ENCODE measurements around the gene MGST3.
"Not testable (repeated sequence)": the region's sequence is repeated elsewhere in the genome, so short reads cannot be mapped to it uniquely, and the experiment has no call there.

Gene MGST3

DNA sequence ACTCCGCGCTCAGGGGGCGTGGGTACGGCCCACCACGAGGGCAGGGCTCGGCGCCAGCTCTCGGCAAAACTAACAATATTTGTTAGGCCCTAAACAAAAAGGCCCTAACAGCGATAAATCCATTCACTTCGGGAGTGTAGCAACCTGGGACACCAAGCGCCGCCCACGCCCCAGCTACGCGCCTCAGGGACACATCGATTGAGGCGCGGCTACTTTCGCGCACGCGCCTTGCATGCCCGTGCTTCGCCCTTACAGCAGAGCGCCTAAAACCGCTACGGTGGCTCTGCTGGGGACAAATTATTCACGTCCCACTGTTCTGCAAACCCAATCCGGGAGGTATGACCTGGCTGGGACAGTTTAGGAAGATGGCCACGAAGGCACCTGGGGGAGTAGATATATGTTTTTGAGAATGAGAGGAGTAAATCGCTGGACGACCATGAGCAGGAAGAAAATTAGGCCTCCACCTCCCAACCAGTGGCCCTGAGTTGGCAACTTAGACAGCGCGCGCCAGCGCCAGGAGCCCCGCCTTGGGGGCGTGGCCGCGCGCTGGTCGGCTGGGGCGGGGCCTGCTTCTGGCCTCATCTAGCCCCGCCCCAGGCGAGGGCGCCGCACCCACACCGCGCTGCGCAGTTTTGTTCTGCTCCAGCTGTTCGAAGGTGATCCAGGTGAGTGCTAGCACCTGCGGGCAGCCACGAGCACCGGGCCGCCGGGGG lies at the start of gene MGST3:
Gene MGST3 (plus strand): TSS at position 606 of the 713 bp plus-strand sequence. CDS start 18,614 bp downstream, outside the sequence.
- peak; percentile 97 for DNase-seq

DNA sequence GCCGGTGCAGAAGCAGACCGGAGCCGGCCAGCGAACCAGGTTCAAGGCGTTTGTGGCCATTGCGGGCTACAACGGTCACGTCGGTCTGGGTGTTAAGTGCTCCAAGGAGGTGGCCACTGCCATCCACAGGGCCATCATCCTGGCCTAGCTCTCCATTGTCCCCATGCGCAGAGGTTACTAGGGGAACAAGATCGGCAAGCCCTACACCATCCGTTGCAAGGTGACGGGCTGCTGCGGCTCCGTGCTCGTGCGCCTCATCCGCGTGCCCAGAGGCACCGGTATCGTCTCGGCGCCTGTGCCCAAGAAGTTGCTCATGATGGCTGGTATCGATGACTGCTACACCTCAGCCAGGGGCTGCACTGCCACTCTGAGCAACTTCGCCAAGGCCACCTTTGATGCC lies 49.1 kb upstream of the MGST3 start:
- no peak for DNase-seq

DNA sequence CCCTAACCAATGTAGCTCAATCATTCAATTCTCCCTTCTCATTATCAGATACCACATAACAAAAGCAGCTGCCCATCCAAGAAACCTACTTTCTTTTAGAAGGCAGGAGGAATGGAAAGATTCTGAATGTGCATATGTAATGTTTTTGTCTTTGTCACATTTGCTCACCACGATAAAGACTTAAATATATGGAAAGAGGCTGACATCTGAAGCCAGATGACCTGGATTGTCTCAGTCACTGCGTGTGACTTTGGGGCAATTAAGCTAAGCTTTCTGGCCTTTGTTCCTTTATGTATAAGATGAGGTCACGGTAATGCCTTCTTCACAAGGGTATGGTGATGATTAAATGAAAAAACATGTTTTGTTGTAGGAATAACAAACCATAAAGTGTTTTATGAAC lies 44.6 kb upstream of the MGST3 start:
- DNase-seq, result no peak

DNA sequence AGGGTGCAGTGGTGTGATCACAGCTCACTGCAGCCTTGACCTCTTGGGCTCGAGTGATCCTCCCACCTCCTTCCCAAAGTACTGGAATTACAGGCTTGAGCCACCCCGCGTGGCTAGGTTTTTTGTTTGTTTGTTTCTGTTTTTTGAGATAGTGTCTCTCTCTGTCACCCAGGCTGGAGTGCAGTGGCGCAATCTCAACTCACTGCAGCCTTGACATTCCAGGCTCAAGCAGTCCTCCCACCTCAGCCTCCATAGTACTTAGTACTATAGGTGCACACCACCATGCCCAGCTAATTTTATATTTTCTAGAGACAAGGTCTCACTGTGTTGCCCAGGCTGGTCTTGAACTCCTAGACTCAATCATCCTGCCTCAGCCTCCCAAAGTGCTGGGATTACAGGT lies 39.6 kb upstream of the MGST3 start:
- DNase-seq, result not testable (repeated sequence)

DNA sequence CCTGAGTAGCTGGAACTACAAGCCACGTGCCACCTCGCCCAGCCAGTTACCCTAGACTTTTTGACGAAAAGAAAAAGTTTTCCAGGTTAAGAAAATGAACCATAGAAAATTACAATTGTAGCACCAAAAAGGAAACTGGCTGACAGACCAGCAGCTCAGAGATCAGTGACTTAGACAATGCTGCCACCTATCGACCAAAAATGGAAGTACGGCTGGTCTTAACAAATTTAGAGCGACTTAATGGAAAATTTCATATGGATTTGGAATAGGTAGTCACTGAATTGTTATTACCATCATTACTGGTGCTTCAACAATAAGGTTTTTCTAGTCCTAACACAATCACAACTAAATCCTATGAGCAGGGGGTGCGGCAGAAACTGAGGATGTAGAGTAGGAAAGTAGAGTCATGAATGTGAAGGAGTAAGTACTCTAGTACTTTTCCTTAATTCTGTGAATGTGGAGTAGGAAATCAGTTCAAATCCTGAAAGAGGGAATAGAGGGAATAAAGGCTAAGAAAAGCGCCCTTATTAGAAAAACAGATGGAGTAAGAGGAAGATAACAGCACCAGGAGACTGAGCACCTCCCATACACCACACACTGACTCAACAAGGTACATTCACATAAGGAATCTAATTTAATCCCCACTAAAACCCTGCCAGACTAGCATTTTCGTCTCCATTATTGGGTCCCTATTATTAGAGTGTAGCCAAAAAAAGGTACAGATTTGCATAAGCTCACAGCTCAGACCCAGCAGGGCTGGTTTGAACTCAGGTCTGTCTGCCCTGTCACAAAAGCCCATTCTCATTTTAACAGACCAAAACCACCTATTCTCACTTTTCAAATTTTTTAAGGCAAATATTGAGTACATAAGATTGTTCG lies 37.9 kb upstream of the MGST3 start:
- peak; percentile 89 for DNase-seq

DNA sequence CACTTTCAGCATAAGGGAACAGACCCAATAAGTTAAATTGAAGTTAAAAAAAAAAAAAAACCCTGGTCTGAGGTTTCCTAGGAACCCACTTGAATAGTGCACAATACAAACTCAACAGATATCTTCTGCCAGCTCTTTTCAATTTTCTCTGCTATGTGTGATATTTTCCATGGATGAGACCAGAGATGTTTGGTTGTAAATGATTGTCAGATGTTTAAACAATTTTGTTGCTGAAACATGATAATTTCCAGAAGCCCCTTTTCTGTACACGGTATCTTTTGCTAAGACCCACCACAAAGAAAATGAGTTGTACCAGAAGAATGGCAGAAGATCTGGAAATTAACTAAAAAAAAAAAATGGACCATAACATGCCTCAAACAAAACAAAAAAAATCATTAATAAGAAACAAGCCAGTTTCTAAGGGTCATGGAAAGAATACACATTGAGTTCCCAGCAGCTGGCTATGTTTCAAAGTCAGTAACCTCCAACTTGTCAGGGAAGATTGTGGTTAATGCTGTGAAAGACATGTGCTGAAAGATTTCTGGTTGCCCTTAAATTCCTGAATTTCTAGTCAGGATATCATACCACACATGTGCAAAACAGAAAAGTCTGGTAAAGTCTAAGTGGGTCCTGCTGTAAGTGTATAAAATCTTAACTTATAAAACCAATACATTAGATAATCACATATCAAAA lies 35.6 kb upstream of the MGST3 start:
- no peak for DNase-seq

DNA sequence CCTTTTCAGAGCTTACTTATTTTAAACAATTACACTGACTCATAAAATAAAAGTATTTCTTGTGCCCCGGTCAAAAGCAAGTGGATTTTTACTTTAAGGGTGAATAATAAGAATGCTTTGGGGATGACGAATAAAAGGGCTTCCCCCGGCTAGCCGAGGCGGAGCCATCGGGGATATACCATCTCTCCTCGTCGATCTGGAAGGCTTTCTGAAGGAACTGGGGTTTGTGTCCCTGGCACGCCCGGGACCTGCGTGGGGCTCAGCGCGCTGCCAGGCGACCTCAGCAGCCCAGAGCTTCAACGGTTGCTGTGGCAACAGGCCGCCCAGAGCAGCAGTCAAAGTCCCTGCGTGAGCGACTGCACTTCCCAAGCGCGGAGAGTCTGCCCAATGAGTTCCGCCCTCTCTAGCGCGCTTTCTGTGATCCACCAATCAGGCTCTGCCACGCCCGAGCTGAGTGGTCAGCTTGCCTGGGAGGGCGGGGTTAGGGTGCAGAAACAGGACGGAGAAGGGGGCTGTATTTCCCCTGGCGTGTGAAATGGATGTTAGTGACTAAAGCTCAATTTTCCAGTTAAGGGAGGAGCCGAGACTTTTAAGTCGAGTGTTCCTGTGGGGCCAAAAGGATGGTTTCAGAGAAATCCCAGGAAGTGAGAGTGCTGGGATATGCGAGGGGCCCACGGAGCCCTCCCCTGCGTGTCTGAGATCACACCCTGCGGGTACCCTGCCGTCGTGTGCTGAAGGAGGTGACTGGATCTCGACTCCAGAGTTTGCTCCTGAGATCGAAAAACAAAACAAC lies 33.0 kb upstream of the MGST3 start:
- peak; percentile 97 for DNase-seq

DNA sequence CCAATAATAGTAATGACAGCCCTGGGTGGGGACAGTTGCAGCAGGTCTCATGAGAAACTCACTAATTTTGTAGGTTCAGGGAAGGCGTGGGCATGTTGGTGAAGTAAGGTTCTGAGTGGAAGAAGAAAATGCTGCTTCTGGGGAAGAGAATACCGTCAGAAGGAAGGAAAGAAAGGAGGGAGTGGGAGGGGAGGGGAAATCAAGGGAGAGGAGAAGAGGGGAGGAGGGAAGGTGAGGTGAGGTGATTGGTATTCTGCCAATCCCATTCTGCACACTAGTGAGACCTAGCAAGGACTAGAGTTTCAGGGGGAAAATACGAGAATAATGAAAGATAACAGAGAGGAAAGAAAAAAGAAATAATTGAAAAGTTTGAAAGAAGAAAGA lies 32.4 kb upstream of the MGST3 start:
- DNase-seq, result no peak

DNA sequence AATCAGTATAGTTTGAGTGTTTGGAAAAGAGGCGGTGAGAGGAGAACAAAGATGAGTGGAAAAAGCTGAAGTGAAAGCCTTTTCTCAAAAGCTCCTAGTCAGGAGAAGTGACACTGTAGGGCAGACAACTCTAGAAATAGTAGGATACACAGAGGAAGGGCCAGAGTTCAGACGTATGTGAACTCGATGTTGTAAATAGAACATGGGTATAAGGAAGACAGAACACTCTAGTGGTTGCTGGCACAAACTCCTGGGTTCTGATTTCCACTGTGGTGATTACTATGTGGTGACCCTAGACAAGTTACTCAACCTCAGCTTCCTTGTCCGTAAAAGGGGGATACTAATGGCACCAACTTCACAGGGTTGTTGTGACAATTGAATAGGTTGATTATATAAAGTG lies 30.2 kb upstream of the MGST3 start:
- no peak for DNase-seq

DNA sequence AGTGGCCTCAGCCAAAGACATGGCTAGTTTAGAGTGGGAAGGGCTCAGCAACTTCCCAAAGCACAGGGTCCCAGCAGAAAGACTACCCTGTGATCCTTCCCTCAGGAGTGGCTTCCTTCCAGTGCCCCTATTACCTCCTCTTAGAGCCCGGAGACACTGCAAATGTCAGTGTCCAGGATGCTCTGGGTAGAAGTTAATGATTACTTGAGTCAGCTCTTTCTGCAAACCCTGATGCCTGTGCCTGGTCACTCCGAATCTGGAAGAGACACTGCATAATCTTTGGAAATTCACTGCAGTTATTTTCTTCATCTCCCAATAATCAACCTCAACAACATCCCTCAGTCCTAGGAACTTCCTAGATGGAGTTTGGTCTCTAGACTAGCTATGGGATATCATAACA lies 27.2 kb upstream of the MGST3 start:
- no peak for DNase-seq

DNA sequence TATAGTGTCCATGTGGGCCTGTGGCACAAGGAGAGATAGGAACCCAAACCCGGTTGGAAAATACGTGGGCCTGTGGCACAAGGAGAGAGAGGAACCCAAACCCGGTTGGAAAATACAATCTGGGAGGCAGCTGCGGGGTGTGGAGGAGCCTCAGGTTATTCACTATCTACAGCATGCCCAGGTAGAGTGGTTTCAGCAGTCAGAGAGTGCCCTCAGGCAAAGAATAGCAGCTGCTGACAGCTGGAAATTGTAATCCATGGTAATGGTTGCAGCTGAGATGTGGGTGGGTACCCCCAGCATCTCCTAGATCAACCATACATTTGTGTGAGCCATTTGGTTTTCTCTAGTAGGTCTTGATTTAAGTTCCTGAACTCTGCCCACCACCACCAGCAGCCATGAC lies 25.8 kb upstream of the MGST3 start:
- DNase-seq, result no peak

DNA sequence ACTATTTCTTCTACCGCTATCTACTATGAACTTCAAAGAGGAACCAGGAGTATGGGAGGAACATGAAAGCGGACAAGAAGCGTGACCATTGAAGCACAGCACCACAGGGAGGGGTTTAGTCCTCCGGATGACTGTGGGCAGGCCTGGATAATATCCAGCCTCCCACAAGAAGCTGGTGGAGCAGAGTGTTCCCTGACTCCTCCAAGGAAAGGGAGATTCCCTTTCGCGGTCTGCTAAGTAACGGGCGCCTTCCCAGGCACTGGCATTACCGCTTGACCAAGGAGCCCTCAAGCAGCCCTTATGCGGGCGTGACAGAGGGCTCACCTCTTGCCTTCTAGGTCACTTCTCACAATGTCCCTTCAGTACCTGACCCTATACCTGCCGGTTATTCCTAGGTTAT lies 24.4 kb upstream of the MGST3 start:
- DNase-seq, result not testable (repeated sequence)

DNA sequence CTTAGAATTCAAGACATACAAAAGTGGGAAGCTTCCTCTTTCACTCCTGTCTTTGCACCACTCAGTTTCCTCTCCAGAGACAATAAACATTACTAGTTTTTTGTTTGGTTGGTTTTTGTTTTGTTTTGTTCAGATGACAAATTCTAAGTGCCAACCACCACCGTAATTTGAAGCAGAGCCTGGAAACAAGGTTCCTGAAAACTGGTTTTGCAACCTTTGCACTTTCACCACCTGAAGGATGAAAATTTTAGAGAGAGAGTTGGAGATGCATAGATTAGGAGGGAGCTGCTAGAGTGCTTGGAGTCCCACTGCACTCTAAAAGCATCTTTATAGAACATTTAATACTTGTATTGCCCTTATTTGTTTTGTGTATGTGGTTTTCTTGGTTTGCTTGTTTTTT lies 20.2 kb upstream of the MGST3 start:
- no peak for DNase-seq

DNA sequence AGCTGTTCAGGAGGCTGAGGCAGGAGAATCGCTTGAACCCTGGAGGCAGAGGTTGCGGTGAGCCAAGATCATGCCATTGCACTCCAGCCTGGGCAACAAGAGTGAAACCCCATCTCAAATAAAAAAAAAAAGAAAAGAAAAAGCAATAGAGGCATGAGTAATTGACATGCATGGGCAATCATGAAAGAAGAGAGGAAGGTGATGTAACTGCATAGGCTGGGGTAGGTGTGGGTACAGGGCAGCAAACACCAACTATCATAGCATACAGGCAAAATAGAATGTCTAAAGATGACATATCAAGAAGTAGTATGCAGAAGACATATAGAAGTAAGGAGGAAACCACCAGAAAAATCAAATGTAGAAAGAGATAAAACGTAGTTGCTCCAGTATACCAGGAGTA lies 19.0 kb upstream of the MGST3 start:
- DNase-seq, result no peak

DNA sequence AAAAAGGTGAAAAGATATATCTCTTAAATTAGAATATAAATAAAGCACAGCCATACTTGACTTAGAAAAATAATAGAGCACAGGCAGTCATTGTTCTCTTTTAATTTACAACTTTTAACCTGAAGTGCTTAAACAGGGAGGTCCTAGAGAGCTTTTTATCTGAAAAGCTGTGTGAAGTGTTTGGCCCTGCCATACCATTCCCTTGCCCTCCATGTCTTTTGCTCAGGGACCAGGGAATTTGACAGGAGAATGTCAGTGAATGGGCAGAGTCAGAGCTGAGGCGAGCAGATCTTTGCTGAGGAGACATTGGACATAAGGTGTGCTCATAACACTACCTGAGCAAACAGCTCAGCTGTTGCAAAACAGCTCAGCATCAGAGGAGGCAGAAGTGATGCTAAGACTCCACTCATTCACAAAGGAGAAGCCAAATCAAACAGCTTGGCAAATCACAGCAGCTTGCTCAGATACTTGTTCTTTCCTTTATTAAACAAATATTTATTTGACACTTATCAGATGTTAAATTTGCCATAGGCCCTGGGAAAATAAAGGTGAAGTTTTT lies 14.9 kb upstream of the MGST3 start:
- no peak for DNase-seq

DNA sequence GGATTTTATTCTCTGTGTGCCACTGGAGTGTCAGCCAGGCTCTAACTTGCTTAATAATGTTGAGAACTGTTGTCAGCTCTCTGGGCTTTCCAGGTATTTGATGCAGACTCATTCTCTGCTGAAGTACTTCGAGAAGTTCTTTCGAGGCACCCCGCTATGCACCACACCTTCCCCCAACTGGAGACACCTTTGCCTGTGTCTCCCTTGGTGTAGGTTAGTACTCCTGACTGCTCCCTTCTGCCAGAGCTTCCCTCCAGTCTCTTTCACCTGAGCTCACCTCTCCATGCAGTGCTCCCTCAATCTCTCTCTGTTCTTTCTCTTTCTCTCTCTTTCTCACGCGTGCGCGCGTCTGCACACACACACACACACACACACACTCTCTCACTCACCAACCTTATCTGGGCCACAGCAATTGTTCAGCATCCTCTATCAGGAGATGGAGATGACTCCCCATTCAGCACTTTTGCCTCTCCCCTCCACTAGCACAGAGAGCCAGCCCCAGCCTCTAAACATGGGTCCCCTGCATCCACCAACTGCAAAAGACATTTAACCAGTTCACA lies 14.0 kb upstream of the MGST3 start:
- no peak for DNase-seq

DNA sequence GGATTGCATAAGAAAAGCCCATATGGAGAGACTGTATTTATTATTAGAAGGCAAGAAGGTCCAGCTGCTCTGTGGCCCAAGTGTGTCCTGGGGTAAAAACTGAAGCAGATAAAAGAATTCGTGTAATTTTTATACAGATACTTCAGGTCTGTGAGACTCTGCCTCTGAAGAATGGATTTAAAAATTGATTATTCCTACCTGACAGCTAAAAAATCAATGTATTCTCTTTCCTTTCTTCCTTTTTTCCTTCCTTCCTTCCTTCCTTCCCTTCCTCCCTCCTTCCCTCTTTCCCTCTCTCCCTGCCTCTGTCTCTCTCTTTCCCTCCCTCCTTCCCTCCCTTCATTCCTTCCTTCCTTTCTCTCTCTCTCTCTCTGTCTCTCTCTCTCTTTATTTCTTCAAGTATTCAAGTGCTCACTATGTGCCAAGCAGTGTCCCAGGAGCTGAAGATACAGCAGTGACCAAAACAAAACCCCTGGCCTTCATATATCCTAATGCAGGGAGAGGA lies 11.3 kb upstream of the MGST3 start:
- no peak for DNase-seq

DNA sequence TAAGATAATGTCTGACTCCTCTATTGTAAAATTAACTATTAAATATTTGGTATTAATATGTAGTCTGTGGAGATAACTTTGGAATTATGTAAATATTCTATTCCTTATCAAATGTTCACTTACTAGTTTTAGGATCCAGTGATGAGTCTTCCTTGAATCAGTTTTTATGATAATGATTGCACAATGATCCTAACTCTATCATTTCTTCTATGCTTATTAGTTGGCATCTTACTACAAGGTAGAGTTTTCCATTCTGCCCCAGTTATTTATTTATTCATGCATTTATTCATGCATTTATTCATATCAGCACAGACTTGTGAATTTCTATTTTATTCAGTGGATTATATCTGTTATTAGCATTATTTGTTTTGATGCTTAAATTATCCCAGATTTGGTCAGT lies 7.4 kb upstream of the MGST3 start:
- no peak for DNase-seq

DNA sequence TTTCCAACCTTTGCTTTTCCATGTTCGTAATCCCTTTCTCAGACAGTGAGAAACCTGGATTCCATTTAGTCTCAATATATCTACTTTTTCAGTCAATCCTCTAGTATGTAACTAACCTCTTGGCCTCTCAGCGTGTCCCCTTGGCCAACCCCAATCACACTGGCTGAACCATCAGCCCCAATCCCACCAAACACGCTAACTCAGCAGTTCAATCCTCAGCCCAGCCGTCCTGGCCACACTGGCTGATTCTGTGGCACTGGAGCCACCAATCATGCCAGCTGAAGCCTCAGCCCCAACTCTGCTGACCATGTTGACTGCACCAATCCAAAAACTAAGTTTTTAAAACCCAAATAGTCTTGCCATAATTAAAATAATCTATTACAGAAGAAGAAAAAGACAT lies 6.6 kb upstream of the MGST3 start:
- no peak for DNase-seq

DNA sequence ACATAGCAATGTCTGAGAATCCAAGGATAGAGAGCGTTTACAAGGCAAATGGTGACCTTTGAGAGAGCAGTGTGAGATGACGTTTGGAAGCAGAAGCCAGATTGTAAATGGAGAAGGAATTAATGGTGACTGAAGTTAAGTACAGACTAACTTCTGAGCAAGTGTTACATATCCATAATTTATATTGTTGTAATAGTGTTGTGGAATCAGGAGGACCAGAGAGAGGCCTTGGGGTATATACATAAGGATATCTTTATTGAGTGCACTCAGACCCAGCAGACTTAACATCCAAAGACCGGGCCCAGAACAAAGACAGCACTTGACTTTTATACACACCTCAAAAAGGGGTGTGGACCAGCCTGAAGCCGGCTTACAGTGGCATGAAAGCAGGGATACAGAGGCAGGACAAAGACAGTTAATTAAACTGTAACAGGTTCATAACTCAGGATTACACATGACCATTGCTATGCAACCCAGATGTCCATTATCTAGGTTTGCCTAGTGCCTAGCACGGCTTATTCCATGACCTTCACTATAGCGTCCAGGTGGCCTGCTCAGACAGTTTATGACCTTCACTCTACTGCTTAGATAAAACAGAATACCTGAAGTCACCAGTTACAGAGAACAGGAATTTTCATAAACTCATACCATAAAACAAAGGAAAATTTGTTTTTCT lies 2.7 kb upstream of the MGST3 start:
- DNase-seq, result no peak

DNA sequence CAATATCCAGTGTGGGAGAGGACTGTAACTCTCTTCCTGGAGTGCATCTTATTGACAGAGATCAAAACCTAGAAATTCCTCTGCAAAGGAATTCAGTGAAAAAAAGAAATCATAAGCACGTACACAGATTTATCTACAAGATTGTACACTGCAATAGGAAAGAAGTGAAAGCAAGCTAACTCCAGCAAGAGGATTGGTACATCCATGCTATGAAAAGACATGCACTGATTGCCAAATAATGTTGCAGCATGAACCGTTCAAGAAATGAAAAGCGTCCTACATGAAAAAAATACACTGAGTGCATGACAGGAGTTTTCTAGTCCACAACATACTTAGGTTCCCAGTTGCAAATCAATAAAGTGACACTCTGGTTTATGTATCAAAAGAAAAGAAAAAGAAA lies 1.9 kb upstream of the MGST3 start:
- no peak for DNase-seq

Data from activated effector memory CD4-positive, alpha-beta T cell treated with anti-CD3 and anti-CD28 coated beads, Interleukin-2, amount 50 U/mL, for 16 hours (primary cell).